Measurements from ENCODE around the gene TAF11L14. TPM values are rescaled to one million over a fixed set of nuclear protein-coding genes. Genes with fewer than 3 reads are reported as not detected.
"Not testable (repeated sequence)": the region's sequence is repeated elsewhere in the genome, so short reads cannot be mapped to it uniquely, and the experiment has no call there.

The TAF11L14 gene
- total RNA-seq (not detected), polyA plus RNA-seq (not detected)

DNA sequence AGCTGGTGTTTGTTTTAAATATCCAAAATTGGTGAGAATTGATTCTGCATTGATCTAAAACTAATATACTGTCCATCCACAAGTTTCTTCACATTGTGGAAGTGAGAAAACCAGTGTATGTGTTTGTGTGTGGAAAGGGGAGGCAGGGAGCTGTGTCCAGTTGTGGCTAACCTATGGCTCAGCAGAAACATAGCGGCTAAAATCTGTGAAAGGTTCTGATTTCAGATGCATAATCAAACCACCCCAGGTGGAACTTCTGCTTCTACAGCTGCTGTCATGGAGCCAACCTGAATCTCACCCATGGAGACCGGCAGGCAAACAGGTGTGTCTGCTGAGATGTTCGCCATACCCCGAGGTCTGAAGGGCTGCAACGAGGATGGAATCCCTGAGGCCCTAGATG is at the start of gene TAF11L14:
Gene TAF11L14 (plus strand): TSS at position 301 of the 400 bp plus-strand sequence.
- Histone ChIP-seq H3K27ac (ENCODE audit: low read depth in 1 of 2, low read length in 2 of 2) (no peak within 1 kb of the TSS), H3K9me3 (ENCODE audit: control insufficient read depth in 4 of 4, low read length in 3 of 4) (no peaks in the 10 kb centered on the region), H3K36me3 (ENCODE audit: control insufficient read depth in 4 of 4, insufficient read depth in 3 of 4, low read depth in 1 of 4, low read length in 3 of 4) (no peaks in the 10 kb centered on the region), H3K9ac (ENCODE audit: low read depth in 1 of 2, low read length in 2 of 2) (no peak within 1 kb of the TSS), H3K27me3 (ENCODE audit: control insufficient read depth in 4 of 4, insufficient read depth in 4 of 4, low read length in 3 of 4) (no peaks in the 10 kb centered on the region), H3K4me1 (ENCODE audit: control insufficient read depth in 4 of 4, insufficient read depth in 4 of 4, low read length in 3 of 4) (no peaks in the 10 kb centered on the region), H3K4me3 (ENCODE audit: low read depth in 1 of 3, low read length in 3 of 3) (no peak within 1 kb of the TSS)
- WGBS: 85% methylated on average over 5 of the region's 5 CpGs
- no peak for DNase-seq (ENCODE audit: low spot score)
- TF ChIP-seq YY1 (IDR thresholded peaks at IDR 0.05) (no peak), RXRA (IDR thresholded peaks at IDR 0.05) (no peak), TAF1 (conservative IDR thresholded peaks at IDR 0.05) (no peak), EGR1 (IDR thresholded peaks at IDR 0.05; ENCODE audit: low read depth in 2 of 2) (no peak), RAD21 (IDR thresholded peaks at IDR 0.05) (no peak), FOXA1 (IDR thresholded peaks at IDR 0.05) (no peak), NR2F2 (IDR thresholded peaks at IDR 0.05) (no peak)
- TF ChIP-seq, protein P1, sequence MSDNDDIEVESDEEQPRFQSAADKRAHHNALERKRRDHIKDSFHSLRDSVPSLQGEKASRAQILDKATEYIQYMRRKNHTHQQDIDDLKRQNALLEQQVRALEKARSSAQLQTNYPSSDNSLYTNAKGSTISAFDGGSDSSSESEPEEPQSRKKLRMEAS (IDR thresholded peaks at IDR 0.05): no peak
- TF ChIP-seq, protein P2, sequence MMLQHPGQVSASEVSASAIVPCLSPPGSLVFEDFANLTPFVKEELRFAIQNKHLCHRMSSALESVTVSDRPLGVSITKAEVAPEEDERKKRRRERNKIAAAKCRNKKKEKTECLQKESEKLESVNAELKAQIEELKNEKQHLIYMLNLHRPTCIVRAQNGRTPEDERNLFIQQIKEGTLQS (IDR thresholded peaks at IDR 0.05): no peak
- TF ChIP-seq, protein P3, sequence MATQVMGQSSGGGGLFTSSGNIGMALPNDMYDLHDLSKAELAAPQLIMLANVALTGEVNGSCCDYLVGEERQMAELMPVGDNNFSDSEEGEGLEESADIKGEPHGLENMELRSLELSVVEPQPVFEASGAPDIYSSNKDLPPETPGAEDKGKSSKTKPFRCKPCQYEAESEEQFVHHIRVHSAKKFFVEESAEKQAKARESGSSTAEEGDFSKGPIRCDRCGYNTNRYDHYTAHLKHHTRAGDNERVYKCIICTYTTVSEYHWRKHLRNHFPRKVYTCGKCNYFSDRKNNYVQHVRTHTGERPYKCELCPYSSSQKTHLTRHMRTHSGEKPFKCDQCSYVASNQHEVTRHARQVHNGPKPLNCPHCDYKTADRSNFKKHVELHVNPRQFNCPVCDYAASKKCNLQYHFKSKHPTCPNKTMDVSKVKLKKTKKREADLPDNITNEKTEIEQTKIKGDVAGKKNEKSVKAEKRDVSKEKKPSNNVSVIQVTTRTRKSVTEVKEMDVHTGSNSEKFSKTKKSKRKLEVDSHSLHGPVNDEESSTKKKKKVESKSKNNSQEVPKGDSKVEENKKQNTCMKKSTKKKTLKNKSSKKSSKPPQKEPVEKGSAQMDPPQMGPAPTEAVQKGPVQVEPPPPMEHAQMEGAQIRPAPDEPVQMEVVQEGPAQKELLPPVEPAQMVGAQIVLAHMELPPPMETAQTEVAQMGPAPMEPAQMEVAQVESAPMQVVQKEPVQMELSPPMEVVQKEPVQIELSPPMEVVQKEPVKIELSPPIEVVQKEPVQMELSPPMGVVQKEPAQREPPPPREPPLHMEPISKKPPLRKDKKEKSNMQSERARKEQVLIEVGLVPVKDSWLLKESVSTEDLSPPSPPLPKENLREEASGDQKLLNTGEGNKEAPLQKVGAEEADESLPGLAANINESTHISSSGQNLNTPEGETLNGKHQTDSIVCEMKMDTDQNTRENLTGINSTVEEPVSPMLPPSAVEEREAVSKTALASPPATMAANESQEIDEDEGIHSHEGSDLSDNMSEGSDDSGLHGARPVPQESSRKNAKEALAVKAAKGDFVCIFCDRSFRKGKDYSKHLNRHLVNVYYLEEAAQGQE (IDR thresholded peaks at IDR 0.05): no peak
- TF ChIP-seq, protein P4, sequence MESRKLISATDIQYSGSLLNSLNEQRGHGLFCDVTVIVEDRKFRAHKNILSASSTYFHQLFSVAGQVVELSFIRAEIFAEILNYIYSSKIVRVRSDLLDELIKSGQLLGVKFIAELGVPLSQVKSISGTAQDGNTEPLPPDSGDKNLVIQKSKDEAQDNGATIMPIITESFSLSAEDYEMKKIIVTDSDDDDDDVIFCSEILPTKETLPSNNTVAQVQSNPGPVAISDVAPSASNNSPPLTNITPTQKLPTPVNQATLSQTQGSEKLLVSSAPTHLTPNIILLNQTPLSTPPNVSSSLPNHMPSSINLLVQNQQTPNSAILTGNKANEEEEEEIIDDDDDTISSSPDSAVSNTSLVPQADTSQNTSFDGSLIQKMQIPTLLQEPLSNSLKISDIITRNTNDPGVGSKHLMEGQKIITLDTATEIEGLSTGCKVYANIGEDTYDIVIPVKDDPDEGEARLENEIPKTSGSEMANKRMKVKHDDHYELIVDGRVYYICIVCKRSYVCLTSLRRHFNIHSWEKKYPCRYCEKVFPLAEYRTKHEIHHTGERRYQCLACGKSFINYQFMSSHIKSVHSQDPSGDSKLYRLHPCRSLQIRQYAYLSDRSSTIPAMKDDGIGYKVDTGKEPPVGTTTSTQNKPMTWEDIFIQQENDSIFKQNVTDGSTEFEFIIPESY (IDR thresholded peaks at IDR 0.05): no peak

DNA sequence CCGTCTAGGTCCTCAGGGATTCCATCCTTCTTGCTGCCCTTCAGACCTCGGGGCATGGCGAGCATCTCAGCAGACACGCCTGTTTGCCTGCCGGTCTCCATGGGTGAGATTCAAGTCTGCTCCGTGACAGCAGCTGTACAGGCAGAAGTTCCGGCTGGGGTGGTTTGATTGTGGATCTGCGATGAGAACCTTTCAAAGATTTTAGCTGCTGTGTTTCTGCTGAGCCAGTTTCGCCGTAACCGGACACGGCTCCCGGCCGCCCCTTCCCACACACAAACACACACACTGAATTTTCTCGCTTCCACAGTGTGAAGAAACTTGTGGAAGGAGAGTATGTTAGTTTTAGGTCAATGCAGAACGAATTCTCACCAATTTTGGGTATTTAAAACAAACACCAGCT is 48.6 kb upstream of the TAF11L14 start, which contains the start of gene TAF11L7:
Gene TAF11L7 (minus strand): TSS at position 101 of the 400 bp plus-strand sequence.
- not testable (repeated sequence) for H3K9me3 ChIP-seq (ENCODE audit: control insufficient read depth in 4 of 4, low read length in 3 of 4); H3K9ac ChIP-seq (ENCODE audit: low read depth in 1 of 2, low read length in 2 of 2); H3K27me3 ChIP-seq (ENCODE audit: control insufficient read depth in 4 of 4, insufficient read depth in 4 of 4, low read length in 3 of 4); H3K27ac ChIP-seq (ENCODE audit: low read depth in 1 of 2, low read length in 2 of 2); H3K4me1 ChIP-seq (ENCODE audit: control insufficient read depth in 4 of 4, insufficient read depth in 4 of 4, low read length in 3 of 4); H3K4me3 ChIP-seq (ENCODE audit: low read depth in 1 of 3, low read length in 3 of 3); DNase-seq (ENCODE audit: low spot score); H3K36me3 ChIP-seq (ENCODE audit: control insufficient read depth in 4 of 4, insufficient read depth in 3 of 4, low read depth in 1 of 4, low read length in 3 of 4)
- no CpG with 5 or more reads among the region's 16 CpGs for WGBS

DNA sequence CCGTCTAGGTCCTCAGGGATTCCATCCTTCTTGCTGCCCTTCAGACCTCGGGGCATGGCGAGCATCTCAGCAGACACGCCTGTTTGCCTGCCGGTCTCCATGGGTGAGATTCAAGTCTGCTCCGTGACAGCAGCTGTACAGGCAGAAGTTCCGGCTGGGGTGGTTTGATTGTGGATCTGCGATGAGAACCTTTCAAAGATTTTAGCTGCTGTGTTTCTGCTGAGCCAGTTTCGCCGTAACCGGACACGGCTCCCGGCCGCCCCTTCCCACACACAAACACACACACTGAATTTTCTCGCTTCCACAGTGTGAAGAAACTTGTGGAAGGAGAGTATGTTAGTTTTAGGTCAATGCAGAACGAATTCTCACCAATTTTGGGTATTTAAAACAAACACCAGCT is 43.4 kb upstream of the TAF11L14 start, which contains the start of gene TAF11L8:
Gene TAF11L8 (minus strand): TSS at position 101 of the 400 bp plus-strand sequence.
- H3K4me3 ChIP-seq (ENCODE audit: low read depth in 1 of 3, low read length in 3 of 3); DNase-seq (ENCODE audit: low spot score); H3K27me3 ChIP-seq (ENCODE audit: control insufficient read depth in 4 of 4, insufficient read depth in 4 of 4, low read length in 3 of 4); H3K9me3 ChIP-seq (ENCODE audit: control insufficient read depth in 4 of 4, low read length in 3 of 4); H3K27ac ChIP-seq (ENCODE audit: low read depth in 1 of 2, low read length in 2 of 2); H3K9ac ChIP-seq (ENCODE audit: low read depth in 1 of 2, low read length in 2 of 2); H3K36me3 ChIP-seq (ENCODE audit: control insufficient read depth in 4 of 4, insufficient read depth in 3 of 4, low read depth in 1 of 4, low read length in 3 of 4); H3K4me1 ChIP-seq (ENCODE audit: control insufficient read depth in 4 of 4, insufficient read depth in 4 of 4, low read length in 3 of 4): not testable (repeated sequence)
- no CpG with 5 or more reads among the region's 16 CpGs for WGBS

DNA sequence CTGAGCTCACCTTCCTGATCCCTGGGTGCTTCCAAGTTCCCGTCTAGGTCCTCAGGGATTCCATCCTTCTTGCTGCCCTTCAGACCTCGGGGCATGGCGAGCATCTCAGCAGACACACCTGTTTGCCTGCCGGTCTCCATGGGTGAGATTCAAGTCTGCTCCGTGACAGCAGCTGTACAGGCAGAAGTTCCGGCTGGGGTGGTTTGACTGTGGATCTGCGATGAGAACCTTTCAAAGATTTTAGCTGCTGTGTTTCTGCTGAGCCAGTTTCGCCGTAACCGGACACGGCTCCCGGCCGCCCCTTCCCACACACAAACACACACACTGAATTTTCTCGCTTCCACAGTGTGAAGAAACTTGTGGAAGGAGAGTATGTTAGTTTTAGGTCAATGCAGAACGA is 40.0 kb upstream of the TAF11L14 start, which contains the start of gene TAF11L9:
Gene TAF11L9 (minus strand): TSS at position 140 of the 400 bp plus-strand sequence.
- WGBS: 92% methylated on average over 10 of the region's 15 CpGs
- not testable (repeated sequence) for H3K4me1 ChIP-seq (ENCODE audit: control insufficient read depth in 4 of 4, insufficient read depth in 4 of 4, low read length in 3 of 4)

DNA sequence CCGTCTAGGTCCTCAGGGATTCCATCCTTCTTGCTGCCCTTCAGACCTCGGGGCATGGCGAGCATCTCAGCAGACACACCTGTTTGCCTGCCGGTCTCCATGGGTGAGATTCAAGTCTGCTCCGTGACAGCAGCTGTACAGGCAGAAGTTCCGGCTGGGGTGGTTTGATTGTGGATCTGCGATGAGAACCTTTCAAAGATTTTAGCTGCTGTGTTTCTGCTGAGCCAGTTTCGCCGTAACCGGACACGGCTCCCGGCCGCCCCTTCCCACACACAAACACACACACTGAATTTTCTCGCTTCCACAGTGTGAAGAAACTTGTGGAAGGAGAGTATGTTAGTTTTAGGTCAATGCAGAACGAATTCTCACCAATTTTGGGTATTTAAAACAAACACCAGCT is 36.5 kb upstream of the TAF11L14 start, which contains the start of gene TAF11L10:
Gene TAF11L10 (minus strand): TSS at position 101 of the 400 bp plus-strand sequence.
- WGBS: no CpG with 5 or more reads among the region's 15 CpGs
- not testable (repeated sequence) for H3K27ac ChIP-seq (ENCODE audit: low read depth in 1 of 2, low read length in 2 of 2); H3K9ac ChIP-seq (ENCODE audit: low read depth in 1 of 2, low read length in 2 of 2); H3K4me3 ChIP-seq (ENCODE audit: low read depth in 1 of 3, low read length in 3 of 3); H3K4me1 ChIP-seq (ENCODE audit: control insufficient read depth in 4 of 4, insufficient read depth in 4 of 4, low read length in 3 of 4); DNase-seq (ENCODE audit: low spot score); H3K27me3 ChIP-seq (ENCODE audit: control insufficient read depth in 4 of 4, insufficient read depth in 4 of 4, low read length in 3 of 4); H3K36me3 ChIP-seq (ENCODE audit: control insufficient read depth in 4 of 4, insufficient read depth in 3 of 4, low read depth in 1 of 4, low read length in 3 of 4); H3K9me3 ChIP-seq (ENCODE audit: control insufficient read depth in 4 of 4, low read length in 3 of 4)

More for the DNA sequence above, 40.0 kb upstream of the TAF11L14 start, which contains the start of gene TAF11L9:
- DNase-seq (ENCODE audit: low spot score); H3K27ac ChIP-seq (ENCODE audit: low read depth in 1 of 2, low read length in 2 of 2); H3K36me3 ChIP-seq (ENCODE audit: control insufficient read depth in 4 of 4, insufficient read depth in 3 of 4, low read depth in 1 of 4, low read length in 3 of 4); H3K4me3 ChIP-seq (ENCODE audit: low read depth in 1 of 3, low read length in 3 of 3); H3K9me3 ChIP-seq (ENCODE audit: control insufficient read depth in 4 of 4, low read length in 3 of 4); H3K27me3 ChIP-seq (ENCODE audit: control insufficient read depth in 4 of 4, insufficient read depth in 4 of 4, low read length in 3 of 4); H3K9ac ChIP-seq (ENCODE audit: low read depth in 1 of 2, low read length in 2 of 2): not testable (repeated sequence)

Measured in liver (tissue), 9 donors.